Vagina (tissue), 2 donors: ENCODE measurements around the gene FBXO24.

Experiments
- CTCF ChIP-seq, 3 experiments: fragments of 450-650 bp in 2 of 3; fragments of 200-600 bp in 1 of 3; sonication (generic) in 1 of 3; IDR thresholded peaks; one replicate each; pipeline ENCODE4 v1.5.1; 2017 to 2019; ENCODE audit warnings: antibody characterized with exemption in 3 of 3, mild to moderate bottlenecking in 2 of 3, moderate library complexity in 2 of 3
- POLR2AphosphoS5 ChIP-seq, 2 donors: sonication (generic); formaldehyde crosslinking; IDR thresholded peaks; one replicate each; pipeline ENCODE4 v1.9.0; 2017; ENCODE audit warnings: antibody characterized with exemption in 2 of 2, mild to moderate bottlenecking in 2 of 2, low read depth in 1 of 2; ENCODE audit not compliant: insufficient read depth in 1 of 2

GRCh38 chr7:100582650-100583049, 3.5 kb upstream of the FBXO24 start:
- TF ChIP-seq CTCF (IDR thresholded peaks at IDR 0.05) (no peak), POLR2AphosphoS5 (IDR thresholded peaks at IDR 0.05; ENCODE audit: insufficient read depth in 1 of 2, low read depth in 1 of 2) (no peak)
